ENCODE measurements around the gene TRIO. TPM values are rescaled to one million over a fixed set of nuclear protein-coding genes. Genes with fewer than 3 reads are reported as not detected.

Gene TRIO
- total and polyA plus RNA-seq, 2 of the 8 experiments (the other 6 are each of a cell fraction or from before 2014, with no cell fraction given), result 35.1 to 69.1 TPM

GRCh38 chr5:14131855-14132503, 11.2 kb upstream of the TRIO start:
- Histone ChIP-seq H2BK120ac (replicated peaks; ENCODE audit: low read depth, low read length) (no peak overlapping the region), H2BK12ac (ENCODE audit: low read depth, low read length) (no peak overlapping the region), H3K4me1 (replicated peaks in 1 of 4; ENCODE audit: control insufficient read depth in 3 of 4, insufficient read depth in 4 of 4, low read length in 3 of 4) (no peaks in the 10 kb centered on the region), H3K14ac (ENCODE audit: insufficient read length) (no peak overlapping the region), H3K79me2 (ENCODE audit: control insufficient read depth in 1 of 2, insufficient read depth in 2 of 2, low read length in 2 of 2) (no peaks in the 10 kb centered on the region), H3K79me1 (ENCODE audit: low read depth, low read length) (no peaks in the 10 kb centered on the region), H4K20me1 (replicated peaks in 1 of 2; ENCODE audit: control insufficient read depth in 1 of 2, insufficient read depth in 2 of 2, low read length in 2 of 2) (no peaks in the 10 kb centered on the region), H3K56ac (replicated peaks; ENCODE audit: insufficient read length, low read depth, low read length) (no peak overlapping the region), H4K5ac (ENCODE audit: insufficient read length, low read depth, low read length) (no peak overlapping the region), H3K9ac (replicated peaks in 1 of 4; ENCODE audit: extremely low read depth in 1 of 4, low read depth in 3 of 4, low read length in 3 of 4) (no peak overlapping the region), H2BK5ac (ENCODE audit: low read depth, low read length) (no peak overlapping the region), H3K27ac (ENCODE audit: low read depth, low read length) (no peak overlapping the region), H3K4me2 (ENCODE audit: insufficient read depth in 1 of 2, low read depth in 2 of 2, low read length in 2 of 2) (no peak overlapping the region), H3K23ac (ENCODE audit: insufficient read length) (no peak overlapping the region), H3K18ac (ENCODE audit: extremely low read depth, low read length) (no peak overlapping the region), H3K27me3 (replicated peaks in 1 of 4; ENCODE audit: control insufficient read depth in 3 of 4, extremely low read depth in 1 of 4, insufficient read depth in 3 of 4, low read length in 3 of 4) (no peaks in the 10 kb centered on the region), H3K36me3 (ENCODE audit: control insufficient read depth in 2 of 4, insufficient read depth in 4 of 4, low read length in 3 of 4) (no peaks in the 10 kb centered on the region), H4K91ac (replicated peaks; ENCODE audit: insufficient read length, low read length) (no peak overlapping the region), H3K23me2 (ENCODE audit: low read depth, low read length) (peaks cover 2% of the 10 kb centered on the region; the same call in 1 of the 2 replicates), H2AFZ (ENCODE audit: low read length) (no peak overlapping the region; the same call in 1 of the 2 replicates), H2BK15ac (ENCODE audit: low read length) (no peak overlapping the region), H3K9me3 (ENCODE audit: insufficient read depth in 2 of 2, low read depth in 1 of 2, low read length in 1 of 2) (no peaks in the 10 kb centered on the region), H2AK5ac (ENCODE audit: low read depth, low read length) (no peak overlapping the region), H4K8ac (ENCODE audit: extremely low read depth, insufficient read depth, low read length) (no peak overlapping the region), H3K4ac (replicated peaks; ENCODE audit: insufficient read length, low read depth, low read length) (no peak overlapping the region), H3K4me3 (ENCODE audit: extremely low read depth in 1 of 4, insufficient read depth in 2 of 4, low read depth in 3 of 4, low read length in 4 of 4) (no peak overlapping the region), H2BK20ac (ENCODE audit: low read length) (no peak overlapping the region)
- WGBS, 2 experiments (ENCODE audit: extremely low coverage in 1 of 2, insufficient coverage in 1 of 2, insufficient read length in 1 of 2, insufficient replicate concordance in 2 of 2, low coverage in 1 of 2, low lambda C conversion rate in 2 of 2, missing lambda C conversion rate in 1 of 2), result 82% methylated on average over 6 of the region's 6 CpGs; no CpG with 5 or more reads in 1 of the 2 experiments
- ChIA-PET CTCF (ENCODE audit: partially characterized antibody) (interaction anchor here (1.0 to 1.7 kb wide), 5 partner anchors 9 to 155 kb away, joined by 3 to 6 read pairs (median 4); partner anchors contain the start of gene TRIO), POLR2A (ENCODE audit: partially characterized antibody) (no interaction called here)
- DNase-seq (ENCODE audit: low read depth in 1 of 2, low spot score in 2 of 2) (no peak), FAIRE-seq (no peak)
- TF ChIP-seq TBP (IDR thresholded peaks at IDR 0.05; ENCODE audit: low read depth, low read length) (no peak), SP4 (IDR thresholded peaks at IDR 0.05; ENCODE audit: low read length) (no peak), SP2 (IDR thresholded peaks at IDR 0.05; ENCODE audit: low read length) (no peak), NRF1 (IDR thresholded peaks at IDR 0.05; ENCODE audit: low read depth, low read length) (no peak), ZNF274 (IDR thresholded peaks at IDR 0.05; ENCODE audit: borderline replicate concordance, extremely low read depth, low read length) (no peak), TCF12 (IDR thresholded peaks at IDR 0.05; ENCODE audit: low read depth, low read length) (no peak), CTCF (IDR thresholded peaks at IDR 0.05; ENCODE audit: control extremely low read depth in 1 of 3, insufficient read depth in 1 of 3, low read depth in 1 of 3, low read length in 3 of 3) (no peak), EZH2 (IDR thresholded peaks at IDR 0.05; ENCODE audit: low read depth, low read length, severe bottlenecking) (no peak), GTF2F1 (IDR thresholded peaks at IDR 0.05; ENCODE audit: borderline replicate concordance, low read depth, low read length) (no peak), MAFK (IDR thresholded peaks at IDR 0.05; ENCODE audit: low read depth, low read length) (no peak), SRF (IDR thresholded peaks at IDR 0.05; ENCODE audit: low read depth, low read length) (no peak), POU5F1 (IDR thresholded peaks at IDR 0.05; ENCODE audit: low read depth, low read length) (no peak)
